Effector CD8-positive, alpha-beta T cell (primary cell): ENCODE data around the gene RBMX.
"Not testable (repeated sequence)": the region's sequence is repeated elsewhere in the genome, so short reads cannot be mapped to it uniquely, and the experiment has no call there.

ENCODE experiments used
- DNase-seq: peaks from one replicate; lab custom pipeline; 2025; lab: John Stamatoyannopoulos, UW

Gene RBMX

DNA sequence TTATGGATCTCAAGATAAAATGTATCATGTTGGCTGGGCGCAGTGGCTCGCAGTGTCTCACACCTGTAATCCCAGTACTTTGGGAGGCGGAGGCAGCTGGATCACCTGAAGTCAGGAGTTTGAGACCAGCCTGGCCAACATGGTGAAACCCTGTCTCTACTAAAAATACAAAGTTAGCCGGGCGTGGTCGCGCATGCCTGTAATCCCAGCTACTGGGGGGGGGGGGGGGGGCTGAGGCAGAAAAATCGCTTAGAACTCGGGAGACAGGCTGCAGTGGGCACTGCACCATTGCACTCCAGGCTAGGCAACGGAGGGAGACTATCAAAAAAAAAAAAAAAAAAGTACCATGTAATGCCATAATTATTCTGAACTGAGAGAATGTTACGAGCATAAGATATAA is 2.1 kb downstream of the RBMX start:
- DNase-seq: no peak

DNA sequence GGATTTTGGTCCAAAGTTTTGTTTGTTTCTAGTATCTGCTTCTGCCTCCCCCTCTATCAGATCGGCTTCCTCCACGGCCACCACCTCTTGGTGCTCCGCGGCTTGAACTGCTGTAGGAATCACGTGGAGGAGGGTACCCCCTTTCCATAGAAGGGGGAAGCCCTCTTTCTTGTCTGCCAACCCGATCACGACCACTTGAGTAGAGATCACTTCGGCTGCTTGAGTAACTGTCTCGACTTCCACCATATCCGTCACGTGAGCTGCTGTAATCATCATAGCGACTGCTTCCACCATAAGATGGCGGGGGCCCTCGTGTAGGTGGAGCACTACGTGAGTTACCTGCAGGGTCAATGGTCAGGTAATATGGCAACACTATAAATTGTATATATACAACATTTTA is 6.4 kb downstream of the RBMX start:
- not testable (repeated sequence) for DNase-seq

DNA sequence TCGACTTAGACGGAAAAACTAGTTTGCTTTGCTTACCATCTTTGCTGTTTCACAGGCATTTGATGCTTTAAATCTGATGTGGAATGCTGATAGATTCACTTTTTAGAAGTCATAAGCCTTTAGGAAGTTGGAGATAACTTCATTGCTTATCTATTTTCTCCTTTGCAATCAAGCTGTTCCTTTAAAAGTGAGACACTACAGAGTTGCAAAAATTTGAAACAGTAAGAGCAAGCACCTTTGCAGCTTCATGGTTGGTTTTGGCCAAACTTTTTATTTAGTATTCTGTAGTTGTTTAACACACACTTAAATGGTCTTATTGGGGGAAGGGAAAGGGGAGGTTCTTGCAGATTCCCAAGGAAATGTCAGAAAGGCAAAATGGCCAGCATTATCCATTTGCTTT is 7.3 kb downstream of the RBMX start:
- not testable (repeated sequence) for DNase-seq

DNA sequence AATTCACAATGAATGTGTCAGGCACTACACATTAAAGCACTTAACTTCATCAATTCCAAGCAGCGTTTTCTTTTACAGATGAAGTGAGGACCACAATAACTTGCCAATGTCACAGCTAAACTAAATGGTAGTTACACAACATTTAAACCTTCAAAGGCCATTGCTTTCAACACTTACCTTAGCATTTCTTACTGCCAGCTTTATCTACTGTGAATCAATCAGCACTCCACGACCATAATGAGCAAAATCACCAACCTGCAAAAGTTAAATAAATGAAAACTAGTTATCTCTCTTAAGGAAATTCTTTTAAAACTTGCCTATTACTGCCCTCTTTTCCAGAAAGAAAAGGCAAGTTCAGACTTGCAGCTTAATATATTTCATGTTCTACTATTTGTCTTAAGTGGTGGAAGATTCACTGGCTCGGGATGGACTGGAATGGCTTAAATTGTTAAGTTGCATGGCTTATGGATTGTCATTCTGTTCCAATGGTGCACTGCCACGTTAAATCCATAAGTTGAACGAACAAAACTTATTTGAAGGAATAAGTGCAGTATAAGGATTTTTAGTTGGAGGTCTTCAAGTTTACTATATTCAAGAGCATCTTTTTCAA is 8.3 kb downstream of the RBMX start:
- no peak for DNase-seq

DNA sequence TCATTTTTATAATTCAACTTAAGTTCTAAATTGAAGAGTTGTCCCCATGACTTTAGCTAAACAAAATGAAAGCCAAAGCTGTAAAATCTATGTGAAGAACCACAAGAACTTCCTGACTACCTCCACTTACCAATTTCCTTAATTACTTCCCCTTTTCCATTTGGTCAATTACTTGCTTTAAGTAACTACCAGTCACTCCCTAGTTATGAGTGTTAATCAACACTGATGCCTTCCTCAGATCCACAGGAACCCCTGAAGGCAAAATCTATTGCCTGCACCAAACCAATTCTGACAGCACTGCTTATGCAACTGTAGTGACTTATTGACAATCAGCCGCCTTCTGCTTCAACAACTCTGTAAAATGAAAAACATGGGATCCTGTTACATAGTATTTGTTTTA is 10.5 kb downstream of the RBMX start:
- DNase-seq: no peak

DNA sequence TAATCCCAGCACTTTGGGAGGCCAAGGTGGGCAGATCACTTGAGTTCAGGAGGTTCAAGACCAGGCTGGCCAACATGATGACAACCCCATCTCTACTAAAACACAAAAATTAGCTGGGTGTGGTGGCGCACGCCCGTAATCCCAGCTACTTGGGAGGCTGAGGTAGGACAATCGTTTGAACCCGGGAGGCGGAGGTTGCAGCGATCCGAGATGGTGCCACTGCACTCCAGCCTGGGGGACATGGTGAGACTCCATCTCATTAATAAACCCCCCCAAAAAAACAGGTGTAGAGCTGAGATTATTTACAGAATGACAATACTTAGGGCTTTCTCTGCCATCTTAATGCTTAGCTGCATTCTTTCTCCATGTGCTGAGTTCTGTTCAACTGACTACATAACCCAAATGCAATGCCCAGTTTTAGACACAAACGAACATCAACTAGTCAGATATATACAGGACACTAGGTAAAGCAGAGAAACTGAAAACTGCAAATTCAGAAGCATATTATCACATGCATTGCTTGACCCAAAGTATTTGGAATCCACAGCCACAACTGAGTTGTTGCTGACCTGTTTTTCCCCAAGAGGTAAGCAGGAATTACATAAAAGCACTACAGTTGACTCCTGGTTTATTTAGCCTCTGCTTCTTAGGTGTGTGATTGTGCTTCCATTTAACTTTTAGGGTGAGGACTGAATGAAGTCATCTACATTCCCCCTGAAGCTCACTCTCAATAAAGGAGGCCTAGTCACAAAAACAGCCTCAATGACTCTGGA is 12.1 kb downstream of the RBMX start:
- DNase-seq: no peak

DNA sequence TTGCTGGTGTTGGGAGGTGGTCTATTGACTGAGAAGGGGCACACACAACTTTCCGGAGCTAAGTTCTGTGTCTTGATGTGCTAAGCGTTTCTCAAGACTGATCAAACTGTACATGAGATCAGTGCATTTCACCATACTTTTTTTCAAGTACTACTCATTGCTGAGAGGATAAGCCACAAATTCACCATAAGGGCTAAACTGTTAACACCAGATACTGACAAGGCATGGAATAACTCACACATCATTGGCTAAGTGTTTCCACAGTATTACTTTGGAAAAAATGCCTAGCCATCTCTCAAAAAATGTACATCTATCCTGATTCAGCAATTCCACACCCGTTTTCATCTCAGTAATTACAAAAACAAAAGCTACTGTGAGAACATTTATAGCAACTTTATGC is 13.0 kb downstream of the RBMX start:
- no peak for DNase-seq

DNA sequence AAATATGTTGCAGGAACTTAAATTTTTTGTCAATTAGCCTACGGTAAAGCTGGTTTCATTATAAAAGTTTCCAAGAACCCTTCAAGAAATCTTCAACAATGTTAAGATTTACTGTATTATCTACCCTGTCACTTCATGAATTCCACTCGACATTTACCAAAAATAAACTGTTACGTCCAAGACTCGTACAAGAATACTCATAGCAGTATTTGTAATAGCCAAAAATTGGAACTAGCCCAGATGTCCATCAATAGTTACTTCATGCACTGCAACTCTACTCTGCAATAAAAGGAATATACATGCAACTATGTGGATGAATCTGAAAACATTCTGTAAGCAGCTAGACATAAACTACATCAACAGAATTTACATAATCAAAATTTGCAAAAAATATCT is 13.4 kb downstream of the RBMX start:
- no peak for DNase-seq

DNA sequence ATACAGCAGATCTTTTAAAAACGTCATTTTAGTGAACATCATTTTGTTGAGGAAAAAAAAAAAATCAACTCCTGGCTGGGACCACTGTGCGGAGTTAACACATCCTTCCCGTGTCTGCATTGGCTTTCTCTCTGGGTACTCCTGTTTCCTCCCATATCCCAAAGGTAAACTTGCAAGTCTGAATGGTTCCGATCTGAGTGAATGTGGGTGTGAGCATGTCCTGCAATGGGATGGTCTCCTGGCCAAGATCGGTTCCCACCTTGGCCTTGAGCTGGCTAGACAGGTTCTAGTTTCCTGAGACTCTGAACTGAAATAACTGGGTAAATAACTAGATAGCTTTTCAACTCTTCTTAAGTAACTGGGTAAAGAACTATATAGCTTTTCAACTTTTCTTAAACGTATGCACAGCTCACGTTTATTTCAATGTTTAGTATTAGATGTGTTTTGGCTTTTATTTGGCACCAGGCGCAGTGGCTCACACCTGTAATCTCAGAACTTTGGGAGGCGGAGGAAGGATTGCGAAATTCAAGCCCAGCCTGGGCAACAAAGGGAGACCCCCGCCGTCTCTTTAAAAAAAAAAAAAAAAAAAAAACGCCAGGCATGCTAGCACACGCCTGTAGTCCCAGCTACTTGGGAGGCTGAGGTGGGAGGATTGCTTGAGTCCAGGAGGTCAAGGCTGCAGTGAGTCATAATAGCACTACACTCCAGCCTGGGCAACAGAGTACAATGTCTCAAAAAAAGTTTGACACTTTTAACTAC is 14.0 kb downstream of the RBMX start:
- DNase-seq: no peak

DNA sequence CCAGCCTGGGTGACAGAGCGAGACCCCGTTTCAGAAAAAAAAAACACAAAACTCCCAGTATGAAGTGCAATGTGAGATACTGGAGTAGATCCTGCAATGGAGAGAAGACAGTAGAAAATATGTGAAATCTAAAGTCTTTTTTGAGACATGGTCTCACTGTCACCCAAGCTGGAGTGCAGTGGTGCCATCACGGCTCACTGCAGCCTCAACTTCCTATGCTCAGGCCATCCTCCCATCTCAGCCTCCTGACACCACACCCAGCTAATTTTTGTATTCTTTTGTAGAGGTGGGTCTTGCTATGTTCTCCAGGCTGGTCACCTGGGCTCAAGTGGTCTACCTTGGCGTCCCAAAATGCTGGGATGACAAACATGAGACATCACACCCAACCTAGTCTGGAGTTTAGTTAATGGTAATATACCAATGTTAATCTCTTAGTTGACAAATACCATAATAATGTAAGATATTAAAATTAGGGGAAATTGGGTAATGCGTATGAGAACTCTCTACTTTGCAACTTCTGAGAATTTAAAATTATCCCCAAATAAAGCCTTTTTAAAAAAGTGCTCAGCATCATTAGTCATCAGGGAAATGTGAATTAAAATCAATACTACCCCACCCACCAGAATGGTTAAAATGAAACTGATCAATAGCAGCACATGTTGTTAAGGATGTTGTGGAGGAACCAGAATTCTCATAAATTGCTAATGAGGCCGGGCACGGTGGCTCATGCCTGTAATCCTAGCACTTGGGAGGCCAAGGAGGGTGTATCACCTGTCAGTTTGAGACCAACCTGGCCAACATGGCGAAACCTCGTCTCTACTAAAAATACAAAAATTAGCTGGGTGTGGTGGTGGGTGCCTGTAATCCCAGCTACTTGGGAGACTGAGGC is 15.0 kb downstream of the RBMX start:
- no peak for DNase-seq

DNA sequence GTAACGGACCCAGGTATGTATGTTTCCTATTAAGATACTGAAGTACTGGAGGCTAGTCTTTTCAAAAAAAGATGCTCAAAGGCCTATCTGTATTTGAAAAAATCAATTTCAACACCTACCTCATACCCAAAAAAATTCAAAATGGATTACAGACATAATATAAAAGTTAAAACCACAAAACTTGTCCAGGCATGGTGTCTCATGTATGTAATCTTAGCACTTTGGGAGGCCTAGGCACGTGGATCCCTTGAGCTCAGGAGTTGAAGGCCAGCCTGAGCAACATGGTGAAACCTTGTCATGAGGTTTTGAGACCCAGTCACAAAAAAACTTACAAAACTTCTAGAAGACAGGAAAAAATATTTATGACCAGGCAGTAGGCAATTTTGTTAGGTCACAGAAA is 16.7 kb downstream of the RBMX start:
- no peak for DNase-seq

DNA sequence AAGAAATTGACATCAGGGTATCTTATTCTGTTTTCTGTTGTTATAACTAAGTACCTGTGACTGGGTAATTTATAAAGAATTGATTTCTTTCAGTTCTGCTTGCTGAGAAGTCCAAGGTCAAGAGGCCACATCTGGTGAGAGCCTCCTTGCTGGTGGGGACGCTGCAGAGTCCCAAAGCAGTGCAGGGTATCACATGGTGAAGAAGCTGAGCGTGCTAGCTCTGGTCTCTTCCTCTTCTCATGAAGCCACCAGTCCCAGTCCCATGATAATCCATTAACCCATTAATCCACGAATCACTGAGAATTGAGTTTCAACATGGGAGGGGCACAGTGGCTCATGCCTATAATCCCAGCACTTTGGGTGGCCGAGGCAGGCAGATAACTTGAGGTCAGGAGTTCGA is 18.0 kb downstream of the RBMX start:
- DNase-seq: no peak

DNA sequence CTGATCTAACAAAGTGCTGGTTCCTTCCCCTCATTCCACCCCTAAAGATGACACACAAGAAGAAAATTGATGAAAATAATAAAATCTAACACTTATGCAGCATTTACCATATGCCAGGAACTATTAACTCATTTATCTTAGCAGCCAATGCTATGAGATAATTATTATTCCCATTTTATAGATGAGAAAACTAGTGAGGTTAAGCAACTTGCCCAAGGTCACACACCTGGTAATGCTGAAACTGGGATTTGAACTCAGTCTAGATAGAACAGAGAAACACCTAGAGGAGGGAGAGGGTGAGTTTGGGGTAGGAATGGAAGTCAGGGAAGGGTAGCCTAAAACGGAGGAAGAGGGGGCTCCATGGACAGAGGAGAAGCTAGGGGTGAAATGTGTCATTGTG is 18.6 kb downstream of the RBMX start:
- DNase-seq: no peak

DNA sequence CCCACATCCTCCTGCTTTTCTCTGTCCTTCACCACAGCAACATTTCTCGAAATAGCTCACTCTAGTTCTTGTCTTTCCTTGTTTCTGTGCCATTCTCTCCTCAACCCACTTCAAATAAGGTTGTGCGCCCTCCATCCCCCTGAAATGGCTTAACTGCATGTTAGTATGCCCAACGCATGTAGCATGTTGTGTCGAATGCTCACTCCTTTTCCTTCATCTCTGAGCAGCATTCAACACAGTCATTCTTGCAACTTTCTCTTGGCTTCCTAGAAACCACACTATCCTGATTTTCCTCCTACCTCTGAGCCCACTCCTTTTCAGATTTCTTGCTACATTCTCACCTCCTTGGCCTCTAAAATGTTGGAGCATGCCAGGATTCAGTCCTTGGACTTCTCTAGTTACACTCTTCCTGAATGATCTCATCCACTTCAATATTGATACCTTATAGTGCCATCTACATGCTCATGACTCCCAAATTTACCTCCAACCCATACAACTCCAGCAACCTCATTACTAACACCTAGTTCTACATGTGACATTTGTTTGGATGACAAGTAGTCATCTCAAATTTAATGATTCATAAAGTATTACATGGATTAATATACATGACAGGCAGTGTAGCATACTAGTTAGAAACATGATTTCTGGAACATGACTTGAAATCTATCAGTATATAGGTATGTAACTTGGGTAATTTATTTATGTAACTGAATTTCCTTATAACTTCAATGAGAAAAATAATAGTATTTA is 22.3 kb downstream of the RBMX start:
- no peak for DNase-seq

DNA sequence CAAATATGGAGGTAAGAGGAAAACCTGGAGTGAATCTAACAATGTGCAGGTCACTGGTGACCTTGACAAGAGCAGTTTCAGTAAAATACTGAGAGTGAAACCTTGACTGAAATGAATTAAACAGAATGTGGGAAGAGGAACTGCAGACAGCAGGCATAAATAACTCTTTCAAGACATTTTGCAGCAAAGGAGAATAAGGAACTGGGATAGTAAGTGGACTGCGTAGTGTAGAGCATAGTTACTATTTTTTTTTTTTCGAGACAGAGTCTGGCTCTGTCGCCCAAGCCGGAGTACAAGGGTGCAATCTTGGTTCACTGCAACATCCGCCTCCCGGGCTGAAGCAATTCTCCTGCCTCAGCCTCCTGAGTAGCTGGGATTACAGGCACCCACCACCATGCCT is 24.0 kb downstream of the RBMX start:
- DNase-seq: no peak

DNA sequence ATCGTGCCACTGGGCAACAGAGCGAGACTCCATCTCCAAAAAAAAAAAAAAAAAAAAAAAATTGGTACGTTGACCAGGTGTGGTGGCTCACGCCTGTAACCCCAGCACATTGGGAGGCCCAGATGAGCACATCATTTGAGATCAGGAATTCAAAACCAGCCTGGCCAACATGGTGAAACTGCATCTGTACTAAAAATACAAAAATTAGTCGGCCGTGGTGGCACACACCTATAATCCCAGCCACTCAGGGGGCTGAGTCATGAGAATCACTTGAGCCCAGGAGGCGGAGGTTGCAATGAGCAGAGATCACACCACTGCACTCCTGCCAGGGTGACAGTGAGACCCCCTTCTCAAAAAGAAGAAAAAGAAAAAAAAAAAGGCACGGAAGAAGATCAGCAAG is 24.5 kb downstream of the RBMX start:
- no peak for DNase-seq

DNA sequence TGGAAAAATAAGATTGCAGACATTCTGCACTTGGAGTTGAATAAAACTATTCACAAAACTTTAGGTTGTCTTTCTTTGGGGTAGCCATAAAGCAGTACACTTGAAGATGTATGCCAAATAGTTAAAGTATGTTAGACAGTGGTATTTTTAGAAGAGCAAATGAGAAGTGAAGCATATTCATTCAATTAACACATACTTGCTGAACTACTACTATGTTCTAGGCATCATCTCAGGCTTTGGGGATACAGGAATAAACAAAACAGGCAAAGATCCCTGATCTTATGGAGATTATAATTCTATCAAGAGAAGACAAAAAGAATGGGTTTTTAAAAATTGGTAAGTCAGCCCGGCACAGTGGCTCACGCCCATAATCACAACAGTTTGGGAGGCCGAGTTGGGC is 29.0 kb downstream of the RBMX start:
- no peak for DNase-seq

DNA sequence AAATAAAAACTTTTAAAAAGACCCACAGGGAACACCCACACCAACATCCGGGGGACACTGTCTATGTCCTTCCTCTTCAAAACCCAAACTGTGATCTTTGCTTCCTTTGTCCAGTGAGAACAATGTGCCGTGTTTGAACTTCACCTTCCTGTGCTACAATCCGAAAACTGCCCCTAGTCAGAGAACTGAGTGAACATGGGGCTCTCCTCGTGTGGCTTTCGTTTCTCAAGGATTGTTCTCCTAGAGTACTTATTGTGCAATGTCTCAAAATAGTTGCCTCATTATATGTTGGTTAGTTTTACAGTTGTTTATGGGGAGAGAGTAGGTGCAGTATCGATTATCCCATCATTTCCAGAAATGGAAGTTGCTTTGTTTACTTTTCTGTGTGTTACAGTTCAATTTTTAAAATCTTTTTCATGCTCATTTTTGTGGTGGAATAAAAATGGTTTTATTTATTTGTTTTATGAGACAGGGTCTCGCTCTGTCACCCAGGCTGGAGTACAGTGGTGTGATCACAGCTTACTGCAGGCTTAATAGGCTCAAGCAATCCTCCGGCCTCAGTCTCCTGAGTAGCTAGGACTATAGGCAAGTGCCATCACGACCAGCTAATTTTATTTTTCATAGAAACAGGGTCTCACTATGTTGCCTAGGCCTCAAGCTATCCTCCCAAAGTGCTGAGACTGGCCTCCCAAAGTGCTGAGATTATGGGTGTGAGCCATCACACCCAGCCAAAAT is 29.9 kb downstream of the RBMX start:
- DNase-seq: no peak

DNA sequence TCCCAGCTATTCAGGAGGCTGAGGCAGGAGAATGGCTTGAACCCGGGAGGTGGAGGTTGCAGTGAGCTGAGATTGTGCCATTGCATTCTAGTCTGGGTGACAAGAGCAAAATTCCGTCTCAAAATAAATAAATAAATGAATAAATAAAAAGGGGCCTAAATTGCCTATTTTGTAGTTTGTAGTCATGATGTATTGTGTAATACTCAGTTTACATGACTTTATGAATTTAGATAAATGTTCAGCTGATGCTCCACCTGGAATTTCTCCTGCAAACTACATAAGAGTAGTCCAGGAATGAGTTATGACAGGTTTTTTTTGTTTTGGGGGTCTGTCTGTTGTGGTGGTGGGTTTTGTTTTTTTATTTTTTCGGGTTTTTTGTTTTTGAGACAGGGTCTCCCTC is 31.1 kb downstream of the RBMX start:
- no peak for DNase-seq

DNA sequence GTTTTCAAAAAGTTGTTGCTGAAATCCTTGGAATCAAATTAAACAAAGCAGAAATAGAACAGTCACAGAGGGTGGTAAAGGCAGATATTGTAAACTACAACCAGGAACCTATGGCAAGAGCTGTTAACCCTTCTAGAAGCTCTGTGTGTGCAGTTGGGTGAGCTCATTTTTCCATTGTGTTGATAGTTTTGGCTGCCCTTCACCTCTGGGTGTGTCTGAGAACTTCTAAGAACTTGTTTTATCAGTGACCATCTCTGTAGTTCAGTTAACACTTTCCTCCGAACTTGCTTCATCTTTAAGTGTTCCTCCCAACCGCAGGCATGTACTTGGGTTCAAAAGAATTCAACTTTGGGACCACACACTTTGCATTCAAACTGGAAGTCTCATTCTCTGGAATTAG is 32.7 kb downstream of the RBMX start:
- no peak for DNase-seq

DNA sequence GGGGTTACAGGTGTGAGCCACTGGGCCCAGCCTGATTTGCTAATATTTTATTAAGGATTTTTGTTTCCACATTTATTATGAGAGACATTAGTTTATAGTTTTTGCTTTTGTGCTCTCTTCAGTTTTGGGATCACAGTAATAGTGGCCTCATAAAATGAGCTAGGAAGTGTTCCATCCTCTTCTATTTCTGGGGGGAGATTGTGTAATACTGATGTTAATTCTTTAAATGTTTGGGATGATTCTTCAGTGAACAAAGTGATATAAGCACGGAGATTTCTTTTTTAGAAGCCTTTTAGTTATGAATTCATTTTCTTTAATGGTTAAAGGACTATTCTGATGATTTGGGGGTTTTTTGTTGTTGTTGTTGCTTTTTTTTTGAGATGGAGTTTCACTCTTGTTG is 41.3 kb downstream of the RBMX start:
- DNase-seq: no peak
